H9 (cell line): Measurements from ENCODE around the gene STN1. TPM values are rescaled to one million over a fixed set of nuclear protein-coding genes. Genes with fewer than 3 reads are reported as not detected.

Experiments
- DNase-seq: peaks from one replicate; pipeline ENCODE4 v3.0.0-alpha.2; 2017
- H2AFZ ChIP-seq: one replicate; pipeline ENCODE4 v1.6.1; 2013; ENCODE audit warnings: mild to moderate bottlenecking, low read length, control low read depth, moderate library complexity
- H2AK5ac ChIP-seq: 2 replicates; pipeline ENCODE4 v1.6.1; 2013; ENCODE audit warnings: low read length, control low read depth, mixed read lengths; ENCODE audit not compliant: insufficient read length
- H2BK120ac ChIP-seq: one replicate; pipeline ENCODE4 v1.6.1; 2013; ENCODE audit warnings: low read depth, mild to moderate bottlenecking, low read length, control low read depth, inconsistent platforms; ENCODE audit not compliant: poor library complexity, severe bottlenecking
- H2BK12ac ChIP-seq: 2 replicates; pipeline ENCODE4 v1.6.1; 2013; ENCODE audit warnings: low read length, control low read depth, mixed read lengths, low read depth; ENCODE audit not compliant: insufficient read length
- H2BK15ac ChIP-seq: 2 replicates; pipeline ENCODE4 v1.6.1; 2013; ENCODE audit warnings: low read depth, low read length, control low read depth
- H2BK20ac ChIP-seq: one replicate; pipeline ENCODE4 v1.6.1; 2013; ENCODE audit warnings: low read depth, mild to moderate bottlenecking, low read length, control low read depth, inconsistent platforms; ENCODE audit not compliant: poor library complexity, severe bottlenecking
- H2BK5ac ChIP-seq: 2 replicates; pipeline ENCODE4 v1.6.1; 2013; ENCODE audit warnings: low read length, control low read depth, mixed read lengths; ENCODE audit not compliant: insufficient read length
- H3K14ac ChIP-seq: 2 replicates; pipeline ENCODE4 v1.6.1; 2013; ENCODE audit warnings: low read length, control low read depth; ENCODE audit not compliant: insufficient read depth
- H3K18ac ChIP-seq: 2 replicates; pipeline ENCODE4 v1.6.1; 2013; ENCODE audit warnings: low read depth, mild to moderate bottlenecking, mixed read lengths, low read length, control low read depth; ENCODE audit not compliant: insufficient read length
- H3K23ac ChIP-seq: 2 replicates; pipeline ENCODE4 v1.6.1; 2013; ENCODE audit warnings: low read length, control low read depth, mixed read lengths, low read depth; ENCODE audit not compliant: insufficient read length
- H3K23me2 ChIP-seq: 2 replicates; pipeline ENCODE4 v1.6.1; 2013; ENCODE audit warnings: low read depth, mild to moderate bottlenecking, mixed read lengths, low read length, control low read depth; ENCODE audit not compliant: insufficient read length, poor library complexity, severe bottlenecking
- H3K27ac ChIP-seq: 2 replicates; pipeline ENCODE4 v1.5.1; 2013; ENCODE audit warnings: low read length, control low read depth, mixed read lengths, low read depth; ENCODE audit not compliant: insufficient read length
- H3K27me3 ChIP-seq: 2 replicates; pipeline ENCODE4 v1.6.1; 2013; ENCODE audit warnings: low read length, control low read depth, inconsistent platforms; ENCODE audit not compliant: insufficient read depth
- H3K4ac ChIP-seq: 2 replicates; pipeline ENCODE4 v1.6.1; 2013; ENCODE audit warnings: low read depth, mild to moderate bottlenecking, control low read depth, inconsistent platforms, low read length, moderate library complexity
- H3K4me1 ChIP-seq: 2 replicates; pipeline ENCODE4 v1.6.1; 2013; ENCODE audit warnings: low read length, control low read depth, inconsistent platforms; ENCODE audit not compliant: insufficient read depth
- H3K4me2 ChIP-seq: 2 replicates; pipeline ENCODE4 v1.6.1; 2013; ENCODE audit warnings: low read length, control low read depth, mixed read lengths; ENCODE audit not compliant: insufficient read length, insufficient read depth
- H3K56ac ChIP-seq: 2 replicates; pipeline ENCODE4 v1.6.1; 2013; ENCODE audit warnings: low read depth, mild to moderate bottlenecking, mixed read lengths, low read length, control low read depth; ENCODE audit not compliant: insufficient read length
- H3K79me1 ChIP-seq: 2 replicates; pipeline ENCODE4 v1.6.1; 2013; ENCODE audit warnings: low read depth, mild to moderate bottlenecking, moderate library complexity, low read length, control low read depth, inconsistent platforms; ENCODE audit not compliant: insufficient read depth, poor library complexity, severe bottlenecking
- H3K79me2 ChIP-seq: 2 replicates; pipeline ENCODE4 v1.6.1; 2013; ENCODE audit warnings: low read length, control low read depth, inconsistent platforms; ENCODE audit not compliant: insufficient read depth
- H3K9ac ChIP-seq: 2 replicates; pipeline ENCODE4 v1.6.1; 2013; ENCODE audit warnings: low read length, control low read depth, mixed read lengths; ENCODE audit not compliant: insufficient read length; ENCODE audit errors: extremely low read depth
- H3K9me3 ChIP-seq: one replicate; pipeline ENCODE4 v1.6.1; 2013; ENCODE audit warnings: low read depth, low read length, inconsistent platforms; ENCODE audit not compliant: control insufficient read depth
- H3T11ph ChIP-seq: one replicate; pipeline ENCODE4 v1.6.1; 2013; ENCODE audit warnings: mild to moderate bottlenecking, low read length, control low read depth, inconsistent platforms
- H4K20me1 ChIP-seq: one replicate; pipeline ENCODE4 v1.6.1; 2013; ENCODE audit not compliant: control insufficient read depth, insufficient read length, insufficient read depth
- H4K5ac ChIP-seq: 2 replicates; pipeline ENCODE4 v1.6.1; 2013; ENCODE audit warnings: low read depth, mild to moderate bottlenecking, mixed read lengths, low read length, control low read depth; ENCODE audit not compliant: insufficient read length
- H4K8ac ChIP-seq: replicated peaks from 2 replicates; pipeline ENCODE4 v1.6.1; 2013; ENCODE audit warnings: low read length, control low read depth, mixed read lengths, low read depth; ENCODE audit not compliant: insufficient read length
- H4K91ac ChIP-seq: 2 replicates; pipeline ENCODE4 v1.6.1; 2013; ENCODE audit warnings: low read depth, mild to moderate bottlenecking, moderate library complexity, mixed read lengths, low read length, control low read depth; ENCODE audit not compliant: insufficient read length
- H3K27ac Mint-ChIP-seq, 3 experiments: 2 replicates in 2 of 3; 3 replicates in 1 of 3; pipeline ENCODE4 v1.8.0; 2020 to 2021; ENCODE audit warnings: mixed read lengths in 3 of 3, mild to moderate bottlenecking in 1 of 3, moderate library complexity in 1 of 3
- H3K27me3 Mint-ChIP-seq: 2 replicates; pipeline ENCODE4 v1.8.0; 2021; ENCODE audit warnings: low read depth, mild to moderate bottlenecking, moderate library complexity, mixed read lengths
- H3K36me3 Mint-ChIP-seq, 3 experiments: 2 replicates in 2 of 3; 3 replicates in 1 of 3; pipeline ENCODE4 v1.8.0; 2020 to 2021; ENCODE audit warnings: low read depth in 3 of 3, mixed read lengths in 3 of 3; ENCODE audit not compliant: insufficient read depth in 1 of 3
- H3K4me1 Mint-ChIP-seq, 2 experiments: 2 replicates each; pipeline ENCODE4 v1.8.0; 2020; ENCODE audit warnings: mixed read lengths in 2 of 2
- H3K4me3 Mint-ChIP-seq, 2 experiments: 2 replicates in 1 of 2; 3 replicates in 1 of 2; pipeline ENCODE4 v1.8.0; 2020 to 2021; ENCODE audit warnings: mild to moderate bottlenecking in 2 of 2, mixed read lengths in 2 of 2, moderate library complexity in 1 of 2
- H3K9me3 Mint-ChIP-seq, 2 experiments: 2 replicates in 1 of 2; 3 replicates in 1 of 2; pipeline ENCODE4 v1.8.0; 2020; ENCODE audit warnings: mild to moderate bottlenecking in 2 of 2, mixed read lengths in 2 of 2, moderate library complexity in 1 of 2
- CTCF ChIP-seq: fragments of 200-600 bp; sonication (generic); conservative IDR thresholded peaks from 3 replicates; pipeline ENCODE4 v1.8.0; 2021; ENCODE audit warnings: antibody characterized with exemption, mild to moderate bottlenecking
- WGBS: extraction: QIAGEN DNeasy Blood & Tissue Kit; methylation state at CpG from one replicate; pipeline ENCODE4 v1.1.7; 2013; ENCODE audit warnings: missing lambda C conversion rate, low lambda C conversion rate, mixed read lengths; ENCODE audit not compliant: insufficient read length; ENCODE audit errors: extremely low coverage; 5-methylcytosine and 5-hydroxymethylcytosine counted together
- total RNA-seq: library from RNA; stranded (reverse); gene quantifications from 2 replicates; pipeline ENCODE4 v1.2.1, GENCODE V29; 2021

STN1 gene
- total RNA-seq, 1 experiment from 2014 or later: 11.3 TPM

DNA sequence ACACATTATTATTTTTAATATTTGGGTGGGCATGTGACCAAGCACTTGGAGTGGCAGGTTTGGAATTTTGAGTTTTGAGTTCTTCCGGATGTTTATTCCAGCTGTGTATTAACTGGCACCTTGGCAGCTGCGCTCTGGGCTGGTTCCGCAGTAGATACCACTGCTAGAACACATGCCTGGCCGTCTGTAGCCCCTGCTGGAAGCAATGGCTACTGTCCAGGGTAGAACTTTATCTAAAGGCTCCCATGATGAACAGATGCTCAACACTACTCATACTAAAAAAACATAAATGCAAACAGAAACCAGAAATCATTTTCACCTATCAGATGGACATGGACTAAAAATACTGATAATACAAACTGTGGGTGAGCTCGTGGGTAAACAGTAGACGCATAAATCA is 43.3 kb downstream of the STN1 start:
- Histone ChIP-seq H3K23ac (no peak overlapping the region), H2BK15ac (no peak overlapping the region), H3K18ac (no peak overlapping the region), H3K56ac (no peak overlapping the region), H4K5ac (no peak overlapping the region), H2AK5ac (no peak overlapping the region), H3K27ac (no peak overlapping the region), H4K20me1 (no peaks in the 10 kb centered on the region), H3K14ac (no peak overlapping the region), H3K4ac (no peak overlapping the region), H2AFZ (no peak overlapping the region), H4K91ac (no peak overlapping the region), H4K8ac (no peak overlapping the region), H3K79me1 (no peaks in the 10 kb centered on the region), H3K79me2 (no peaks in the 10 kb centered on the region), H3T11ph (no peak overlapping the region), H3K23me2 (no peaks in the 10 kb centered on the region), H3K9me3 (no peaks in the 10 kb centered on the region), H2BK120ac (no peak overlapping the region), H3K4me2 (no peak overlapping the region), H3K27me3 (no peaks in the 10 kb centered on the region), H2BK20ac (no peak overlapping the region), H3K9ac (no peak overlapping the region), H2BK5ac (no peak overlapping the region), H2BK12ac (no peak overlapping the region), H3K4me1 (0 out of 2 replicates have a peak, but pooled peaks cover 2% of the 10 kb centered on the region)
- Mint-ChIP-seq H3K27me3 (no peaks in the 10 kb centered on the region), H3K9me3 (no peaks in the 10 kb centered on the region), H3K4me3 (no peak overlapping the region), H3K36me3 (peaks cover 0 to 5% (median 0%) of the 10 kb centered on the region in 3 experiments; a peak in 2 of 7 replicates), H3K27ac (no peak overlapping the region), H3K4me1 (peaks cover 13 to 18% of the 10 kb centered on the region in 2 experiments)
- DNase-seq: no peak
- WGBS: no CpG with 5 or more reads among the region's 6 CpGs
- TF ChIP-seq CTCF: 0 out of 3 replicates have a peak, but pooled peaks have one; percentile 12
